Uterus (tissue), 4 donors: ENCODE measurements around the gene FAM13B. TPM values are rescaled to one million over a fixed set of nuclear protein-coding genes. Genes with fewer than 3 reads are reported as not detected.

ENCODE experiments used
- DNase-seq, 2 donors: peaks; one replicate each; pipeline ENCODE4 v3.0.0-alpha.2; 2019 to 2020
- H3K27ac ChIP-seq, 2 donors: fragments of 200-600 bp; sonication (generic); 1 replicate in 1 of 2; 2 replicates in 1 of 2; pipeline ENCODE4 v1.5.1; 2016 to 2018
- H3K27me3 ChIP-seq, 2 donors: fragments of 200-600 bp; sonication (generic); one replicate each; pipeline ENCODE4 v1.5.1; 2018 to 2019; ENCODE audit warnings: control low read depth in 1 of 2
- H3K36me3 ChIP-seq, 2 donors: fragments of 200-600 bp; sonication (generic); one replicate each; pipeline ENCODE4 v1.5.1; 2019; ENCODE audit warnings: control low read depth in 1 of 2
- H3K4me1 ChIP-seq, 2 donors: fragments of 200-600 bp; sonication (generic); one replicate each; pipeline ENCODE4 v1.5.1; 2018 to 2019; ENCODE audit warnings: control low read depth in 1 of 2
- H3K4me3 ChIP-seq, 2 donors: fragments of 200-600 bp; sonication (generic); 1 replicate in 1 of 2; 2 replicates in 1 of 2; pipeline ENCODE4 v1.5.1; 2018 to 2019; ENCODE audit warnings: mild to moderate bottlenecking in 1 of 2
- H3K9me3 ChIP-seq, 2 donors: fragments of 200-600 bp; sonication (generic); one replicate each; pipeline ENCODE4 v1.5.1; 2019; ENCODE audit warnings: control low read depth in 1 of 2
- POLR2A ChIP-seq, 2 donors: fragments of 450-650 bp; IDR thresholded peaks; one replicate each; pipeline ENCODE4 v1.6.1; 2016; ENCODE audit warnings: antibody characterized with exemption in 2 of 2, mild to moderate bottlenecking in 1 of 2, moderate library complexity in 1 of 2
- intact Hi-C: fragments of 100-400 bp; cut with DNase I; formaldehyde crosslinking; loops from one replicate; pipeline ENCODE4 v1.15.1; 2023; ENCODE audit warnings: low total_unique reads
- total RNA-seq, 4 donors: library from RNA; depleted of rRNA in 3 of 4; stranded (reverse); fragments of >200 nt in 3 of 4; gene quantifications; one replicate each; pipeline versions ENCODE4 v1.1.0 to v1.2.4, GENCODE V29; 2014 to 2023
- TF ChIP-seq, protein P1 (sequence below), 4 experiments: fragments of 200-600 bp in 2 of 4; fragments of 450-650 bp in 2 of 4; sonication (generic) in 2 of 4; IDR thresholded peaks; one replicate each; pipeline ENCODE4 v1.5.1; 2016 to 2019; ENCODE audit warnings: antibody characterized with exemption in 4 of 4, mild to moderate bottlenecking in 2 of 4, moderate library complexity in 1 of 4
- donor health status: DM: yes; HTN: yes; CAD: no.

The FAM13B gene
- total RNA-seq, 4 donors from 2014 or later: 40.6 to 104 (median 58.1) TPM

DNA sequence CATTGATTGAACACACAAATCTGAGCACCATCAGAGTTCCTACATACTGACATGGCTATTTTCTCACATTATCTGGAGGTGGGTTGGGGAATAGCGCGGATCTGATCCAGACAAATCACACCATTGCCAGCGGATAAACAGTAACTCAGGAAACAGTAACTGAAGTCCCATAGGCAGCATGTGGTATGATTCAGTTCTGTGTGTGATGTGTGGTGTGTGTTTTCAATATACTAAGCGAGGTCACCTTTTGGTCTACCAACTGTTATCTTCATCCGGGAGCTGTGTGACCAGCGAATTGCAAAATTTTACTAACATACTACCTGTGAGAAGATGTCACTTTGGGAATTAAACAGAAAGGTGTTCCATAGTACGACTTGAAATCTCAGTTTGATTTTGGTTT is 93.5 kb downstream of the FAM13B start:
- Histone ChIP-seq H3K4me1 (no peaks in the 10 kb centered on the region), H3K27ac (no peak overlapping the region), H3K36me3 (no peaks in the 10 kb centered on the region), H3K4me3 (no peak overlapping the region), H3K9me3 (no peaks in the 10 kb centered on the region), H3K27me3 (no peaks in the 10 kb centered on the region)
- intact Hi-C loops: no loop called here
- TF ChIP-seq POLR2A (IDR thresholded peaks at IDR 0.05): no peak
- DNase-seq: no peak

DNA sequence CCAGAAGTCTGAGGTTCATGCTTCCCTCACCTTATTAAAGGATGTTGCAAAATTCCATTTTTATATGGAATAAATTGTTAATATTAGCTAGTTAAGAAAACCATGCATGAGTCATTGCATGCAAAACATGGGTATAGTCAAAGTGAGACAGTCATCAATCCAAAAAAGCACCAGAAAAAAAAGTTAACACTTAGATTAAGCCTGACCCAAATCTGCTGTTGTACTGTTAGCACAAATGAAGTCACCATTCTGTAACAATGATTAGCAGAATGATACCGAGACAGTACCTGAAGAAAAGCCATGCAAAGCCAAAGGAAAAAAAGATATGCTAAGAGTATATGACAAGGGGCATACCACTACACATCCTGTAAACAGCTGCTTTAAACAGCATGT is 94.1 kb downstream of the FAM13B start:
- TF ChIP-seq, protein P1, sequence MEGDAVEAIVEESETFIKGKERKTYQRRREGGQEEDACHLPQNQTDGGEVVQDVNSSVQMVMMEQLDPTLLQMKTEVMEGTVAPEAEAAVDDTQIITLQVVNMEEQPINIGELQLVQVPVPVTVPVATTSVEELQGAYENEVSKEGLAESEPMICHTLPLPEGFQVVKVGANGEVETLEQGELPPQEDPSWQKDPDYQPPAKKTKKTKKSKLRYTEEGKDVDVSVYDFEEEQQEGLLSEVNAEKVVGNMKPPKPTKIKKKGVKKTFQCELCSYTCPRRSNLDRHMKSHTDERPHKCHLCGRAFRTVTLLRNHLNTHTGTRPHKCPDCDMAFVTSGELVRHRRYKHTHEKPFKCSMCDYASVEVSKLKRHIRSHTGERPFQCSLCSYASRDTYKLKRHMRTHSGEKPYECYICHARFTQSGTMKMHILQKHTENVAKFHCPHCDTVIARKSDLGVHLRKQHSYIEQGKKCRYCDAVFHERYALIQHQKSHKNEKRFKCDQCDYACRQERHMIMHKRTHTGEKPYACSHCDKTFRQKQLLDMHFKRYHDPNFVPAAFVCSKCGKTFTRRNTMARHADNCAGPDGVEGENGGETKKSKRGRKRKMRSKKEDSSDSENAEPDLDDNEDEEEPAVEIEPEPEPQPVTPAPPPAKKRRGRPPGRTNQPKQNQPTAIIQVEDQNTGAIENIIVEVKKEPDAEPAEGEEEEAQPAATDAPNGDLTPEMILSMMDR (IDR thresholded peaks at IDR 0.05): no peak
- TF ChIP-seq POLR2A (IDR thresholded peaks at IDR 0.05): no peak
- Histone ChIP-seq H3K36me3 (no peaks in the 10 kb centered on the region), H3K4me3 (no peak overlapping the region), H3K4me1 (no peaks in the 10 kb centered on the region), H3K27ac (no peak overlapping the region), H3K9me3 (no peaks in the 10 kb centered on the region), H3K27me3 (no peaks in the 10 kb centered on the region)
- no peak for DNase-seq
- intact Hi-C loops: no loop called here

DNA sequence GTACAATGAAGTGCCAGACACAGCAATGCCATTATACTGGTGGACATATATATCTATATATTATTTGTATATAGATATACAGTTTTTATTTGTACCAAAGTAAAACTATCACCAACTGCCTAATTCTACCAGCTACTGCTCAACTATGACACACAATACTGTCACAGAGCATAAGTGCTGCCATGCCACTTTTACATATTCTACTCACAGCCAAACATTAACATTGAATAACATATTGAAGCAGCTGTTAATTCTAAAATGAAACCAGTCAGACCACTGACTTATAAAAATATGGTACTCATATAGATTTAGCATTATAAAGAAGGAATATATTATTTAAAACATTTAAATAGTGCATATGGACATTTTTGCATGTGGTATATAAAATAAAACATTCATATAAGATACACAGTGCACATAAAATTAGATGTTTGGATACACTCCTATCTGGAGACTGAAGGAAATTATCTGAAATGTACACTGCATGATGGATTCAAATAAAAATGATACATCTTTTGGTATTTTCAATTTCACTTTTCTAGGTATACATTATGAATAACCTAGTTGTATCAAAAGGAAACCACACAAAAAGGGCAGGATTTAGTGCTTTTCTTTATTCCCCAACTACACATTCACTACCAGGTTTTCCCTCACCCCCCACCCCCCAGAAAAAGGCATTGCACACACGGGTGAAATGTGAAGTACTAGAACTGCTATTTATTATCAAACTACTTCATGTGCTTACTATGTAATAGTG is 94.7 kb downstream of the FAM13B start:
- H3K4me1 ChIP-seq: no peaks in the 10 kb centered on the region
- H3K9me3 ChIP-seq: no peaks in the 10 kb centered on the region
- intact Hi-C loops: no loop called here
- no peak overlapping the region for H3K27ac ChIP-seq
- DNase-seq: no peak
- H3K27me3 ChIP-seq: no peaks in the 10 kb centered on the region
- H3K4me3 ChIP-seq: no peak overlapping the region
- no peaks in the 10 kb centered on the region for H3K36me3 ChIP-seq
- TF ChIP-seq, protein P1 (IDR thresholded peaks at IDR 0.05): no peak
- TF ChIP-seq POLR2A (IDR thresholded peaks at IDR 0.05): no peak

DNA sequence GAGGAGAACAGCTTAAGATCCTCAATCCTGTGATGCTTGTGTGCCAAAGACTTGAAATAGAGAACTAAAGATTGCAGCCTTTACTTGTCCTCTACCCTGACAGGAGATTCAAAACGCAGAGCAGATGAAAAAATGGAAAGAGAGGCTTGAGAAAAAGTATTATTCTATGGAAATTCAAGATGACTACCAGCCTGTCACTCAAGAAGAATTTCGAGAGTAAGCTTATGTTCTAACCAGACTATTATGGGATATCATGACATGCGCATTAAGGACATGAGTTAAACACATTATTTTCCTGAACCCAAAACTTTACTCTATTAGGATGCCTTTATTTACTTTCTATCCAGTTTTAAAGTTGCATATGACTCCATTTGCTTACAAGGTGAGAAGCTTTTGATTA is 97.2 kb downstream of the FAM13B start:
- no peak overlapping the region for H3K27ac ChIP-seq
- H3K4me3 ChIP-seq: no peak overlapping the region
- intact Hi-C loops: no loop called here
- no peak for DNase-seq
- H3K9me3 ChIP-seq: no peaks in the 10 kb centered on the region
- H3K36me3 ChIP-seq: no peaks in the 10 kb centered on the region
- H3K27me3 ChIP-seq: no peaks in the 10 kb centered on the region
- TF ChIP-seq, protein P1 (IDR thresholded peaks at IDR 0.05): no peak
- H3K4me1 ChIP-seq: no peaks in the 10 kb centered on the region

DNA sequence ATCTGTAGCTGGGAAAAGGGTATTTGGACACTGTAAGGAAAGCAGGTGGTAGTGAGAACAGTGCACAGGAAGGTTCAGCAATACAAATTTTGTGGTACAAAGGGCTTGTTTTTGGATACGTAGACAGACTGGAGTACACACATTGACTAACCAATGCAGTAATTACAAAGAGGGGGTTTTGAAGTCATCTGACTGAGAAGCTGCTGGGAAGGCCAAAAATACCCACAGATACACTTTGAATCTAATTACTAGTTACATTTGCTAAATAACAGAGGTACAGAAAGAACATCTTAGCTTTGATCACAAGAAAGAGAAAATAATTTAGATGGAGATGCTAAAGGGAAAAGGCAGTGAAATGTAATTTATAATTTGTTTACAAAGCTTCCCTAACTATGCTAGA is 97.7 kb downstream of the FAM13B start:
- Histone ChIP-seq H3K27ac (no peak overlapping the region), H3K4me1 (no peaks in the 10 kb centered on the region), H3K4me3 (no peak overlapping the region), H3K27me3 (no peaks in the 10 kb centered on the region), H3K9me3 (no peaks in the 10 kb centered on the region), H3K36me3 (no peaks in the 10 kb centered on the region)
- intact Hi-C loops: no loop called here
- DNase-seq: no peak
- TF ChIP-seq, protein P1 (IDR thresholded peaks at IDR 0.05): no peak
- no peak for TF ChIP-seq POLR2A (IDR thresholded peaks at IDR 0.05)
